Trophoblast cell (in vitro differentiated cells and primary cell): ENCODE data around the gene ENTR1.

Source experiments
- DNase-seq, 2 donors: peaks; one replicate each; pipeline ENCODE4 v3.0.0-alpha.2; 2016
- H2AFZ ChIP-seq: 2 replicates; pipeline ENCODE4 v1.6.1; 2013; ENCODE audit warnings: low read length, moderate library complexity, mild to moderate bottlenecking; ENCODE audit not compliant: insufficient read depth, poor library complexity
- H2AK5ac ChIP-seq: 2 replicates; pipeline ENCODE4 v1.6.1; 2013; ENCODE audit warnings: mild to moderate bottlenecking, low read length
- H2BK120ac ChIP-seq: 2 replicates; pipeline ENCODE4 v1.6.1; 2013; ENCODE audit warnings: low read length, mild to moderate bottlenecking, moderate library complexity; ENCODE audit not compliant: insufficient read depth, poor library complexity
- H2BK12ac ChIP-seq: 2 replicates; pipeline ENCODE4 v1.6.1; 2013; ENCODE audit warnings: mild to moderate bottlenecking, low read length, moderate library complexity
- H2BK5ac ChIP-seq: 2 replicates; pipeline ENCODE4 v1.6.1; 2013; ENCODE audit warnings: low read length, low read depth, moderate library complexity, mild to moderate bottlenecking; ENCODE audit not compliant: poor library complexity
- H3K14ac ChIP-seq: 2 replicates; pipeline ENCODE4 v1.6.1; 2013; ENCODE audit warnings: mild to moderate bottlenecking, low read length
- H3K18ac ChIP-seq: 2 replicates; pipeline ENCODE4 v1.6.1; 2013; ENCODE audit warnings: mild to moderate bottlenecking, low read length
- H3K23ac ChIP-seq: 2 replicates; pipeline ENCODE4 v1.6.1; 2013; ENCODE audit warnings: low read length
- H3K27ac ChIP-seq: 2 replicates; pipeline ENCODE4 v1.5.1; 2013; ENCODE audit warnings: low read depth, mild to moderate bottlenecking, inconsistent platforms, low read length, moderate library complexity
- H3K27me3 ChIP-seq: 2 replicates; pipeline ENCODE4 v1.6.1; 2013; ENCODE audit warnings: inconsistent platforms, mild to moderate bottlenecking, low read length, moderate library complexity; ENCODE audit not compliant: insufficient read depth
- H3K36me3 ChIP-seq, 2 experiments: 1 replicate in 1 of 2; 2 replicates in 1 of 2; pipeline ENCODE4 v1.6.1; 2013; ENCODE audit warnings: low read length in 2 of 2, mild to moderate bottlenecking in 2 of 2, moderate library complexity in 1 of 2; ENCODE audit not compliant: insufficient read depth in 2 of 2, control insufficient read depth in 1 of 2
- H3K4ac ChIP-seq: 2 replicates; pipeline ENCODE4 v1.6.1; 2013; ENCODE audit warnings: low read depth, mild to moderate bottlenecking, low read length, moderate library complexity
- H3K4me1 ChIP-seq, 2 experiments: 1 replicate in 1 of 2; 2 replicates in 1 of 2; pipeline ENCODE4 v1.6.1; 2013; ENCODE audit warnings: low read length in 2 of 2, mild to moderate bottlenecking in 2 of 2, moderate library complexity in 1 of 2; ENCODE audit not compliant: insufficient read depth in 2 of 2, control insufficient read depth in 1 of 2
- H3K4me2 ChIP-seq: 2 replicates; pipeline ENCODE4 v1.6.1; 2013; ENCODE audit warnings: inconsistent platforms, mild to moderate bottlenecking, low read length, moderate library complexity
- H3K4me3 ChIP-seq: 2 replicates; pipeline ENCODE4 v1.5.1; 2013; ENCODE audit warnings: mild to moderate bottlenecking, low read depth, low read length, inconsistent platforms
- H3K79me1 ChIP-seq: one replicate; pipeline ENCODE4 v1.6.1; 2013; ENCODE audit warnings: low read length
- H3K79me2 ChIP-seq: 2 replicates; pipeline ENCODE4 v1.6.1; 2013; ENCODE audit warnings: low read length, mild to moderate bottlenecking; ENCODE audit not compliant: control insufficient read depth, insufficient read depth, poor library complexity
- H3K9ac ChIP-seq: 2 replicates; pipeline ENCODE4 v1.6.1; 2013; ENCODE audit warnings: mild to moderate bottlenecking, low read length
- H3K9me3 ChIP-seq: 2 replicates; pipeline ENCODE4 v1.6.1; 2013; ENCODE audit warnings: low read depth, mild to moderate bottlenecking, control low read depth, inconsistent platforms, low read length; ENCODE audit not compliant: insufficient read depth
- H4K12ac ChIP-seq: 2 replicates; pipeline ENCODE4 v1.6.1; 2013; ENCODE audit warnings: low read depth, mild to moderate bottlenecking, low read length, moderate library complexity
- H4K8ac ChIP-seq: 2 replicates; pipeline ENCODE4 v1.6.1; 2013; ENCODE audit warnings: low read depth, mild to moderate bottlenecking, low read length, moderate library complexity
- H4K91ac ChIP-seq: one replicate; pipeline ENCODE4 v1.6.1; 2013; ENCODE audit warnings: low read depth, mild to moderate bottlenecking, low read length, moderate library complexity
- WGBS: extraction: QIAGEN DNeasy Blood & Tissue Kit; methylation state at CpG from one replicate; pipeline ENCODE4 v1.1.7; 2013; ENCODE audit warnings: missing lambda C conversion rate; ENCODE audit not compliant: insufficient read length, insufficient coverage; ENCODE audit errors: extremely low coverage; 5-methylcytosine and 5-hydroxymethylcytosine counted together

ENTR1 gene

GRCh38 chr9:136379891-136380290 is 30.5 kb downstream of the ENTR1 start:
- Histone ChIP-seq H3K79me2 (no peaks in the 10 kb centered on the region), H2AFZ (no peak overlapping the region), H3K4me3 (no peak overlapping the region), H2AK5ac (no peak overlapping the region), H3K14ac (no peak overlapping the region), H2BK12ac (no peak overlapping the region), H3K27me3 (no peaks in the 10 kb centered on the region), H3K27ac (no peak overlapping the region), H4K91ac (no peak overlapping the region), H3K36me3 (peaks cover 87 to 89% of the 10 kb centered on the region in 2 experiments), H3K79me1 (no peaks in the 10 kb centered on the region), H3K4me1 (peaks cover 0 to 7% of the 10 kb centered on the region in 2 experiments), H3K9me3 (no peaks in the 10 kb centered on the region), H3K9ac (no peak overlapping the region), H3K4me2 (no peak overlapping the region), H2BK5ac (no peak overlapping the region), H3K18ac (no peak overlapping the region), H2BK120ac (no peak overlapping the region), H3K4ac (no peak overlapping the region), H4K8ac (no peak overlapping the region), H3K23ac (no peak overlapping the region), H4K12ac (no peak overlapping the region)
- no CpG with 5 or more reads among the region's 11 CpGs for WGBS
- DNase-seq, result no peak

- Histone ChIP-seq H2AFZ (no peak overlapping the region), H3K79me1 (no peaks in the 10 kb centered on the region), H3K23ac (no peak overlapping the region), H4K91ac (no peak overlapping the region), H3K9ac (no peak overlapping the region), H2BK5ac (no peak overlapping the region), H3K14ac (no peak overlapping the region), H4K8ac (no peak overlapping the region), H2BK120ac (no peak overlapping the region), H3K4ac (no peak overlapping the region), H3K18ac (no peak overlapping the region), H3K27ac (no peak overlapping the region), H3K36me3 (peaks cover 87 to 90% of the 10 kb centered on the region in 2 experiments), H3K79me2 (no peaks in the 10 kb centered on the region), H3K4me1 (peaks cover 0 to 11% of the 10 kb centered on the region in 2 experiments), H4K12ac (no peak overlapping the region), H2BK12ac (no peak overlapping the region), H3K27me3 (no peaks in the 10 kb centered on the region), H2AK5ac (no peak overlapping the region), H3K4me3 (no peak overlapping the region), H3K9me3 (no peaks in the 10 kb centered on the region), H3K4me2 (no peak overlapping the region)
- no CpG with 5 or more reads among the region's 11 CpGs for WGBS
- no peak for DNase-seq
Observed at GRCh38 chr9:136379401-136379800, 31.0 kb downstream of the ENTR1 start.

GRCh38 chr9:136379003-136379287 is 31.5 kb downstream of the ENTR1 start:
- Histone ChIP-seq H3K79me2 (no peaks in the 10 kb centered on the region), H3K4me3 (no peak overlapping the region), H2BK12ac (no peak overlapping the region), H2AK5ac (no peak overlapping the region), H3K4me2 (no peak overlapping the region), H3K4ac (no peak overlapping the region), H3K9ac (no peak overlapping the region), H3K36me3 (peaks cover 82 to 85% of the 10 kb centered on the region in 2 experiments), H3K14ac (no peak overlapping the region), H3K23ac (no peak overlapping the region), H4K8ac (no peak overlapping the region), H3K9me3 (no peaks in the 10 kb centered on the region), H3K4me1 (peaks cover 2 to 15% of the 10 kb centered on the region in 2 experiments), H3K27me3 (no peaks in the 10 kb centered on the region), H4K12ac (no peak overlapping the region), H3K79me1 (no peaks in the 10 kb centered on the region), H4K91ac (no peak overlapping the region), H3K18ac (no peak overlapping the region), H2BK5ac (no peak overlapping the region), H3K27ac (no peak overlapping the region), H2BK120ac (no peak overlapping the region), H2AFZ (no peak overlapping the region)
- no peak for DNase-seq
- no CpG with 5 or more reads among the region's 18 CpGs for WGBS

DNA sequence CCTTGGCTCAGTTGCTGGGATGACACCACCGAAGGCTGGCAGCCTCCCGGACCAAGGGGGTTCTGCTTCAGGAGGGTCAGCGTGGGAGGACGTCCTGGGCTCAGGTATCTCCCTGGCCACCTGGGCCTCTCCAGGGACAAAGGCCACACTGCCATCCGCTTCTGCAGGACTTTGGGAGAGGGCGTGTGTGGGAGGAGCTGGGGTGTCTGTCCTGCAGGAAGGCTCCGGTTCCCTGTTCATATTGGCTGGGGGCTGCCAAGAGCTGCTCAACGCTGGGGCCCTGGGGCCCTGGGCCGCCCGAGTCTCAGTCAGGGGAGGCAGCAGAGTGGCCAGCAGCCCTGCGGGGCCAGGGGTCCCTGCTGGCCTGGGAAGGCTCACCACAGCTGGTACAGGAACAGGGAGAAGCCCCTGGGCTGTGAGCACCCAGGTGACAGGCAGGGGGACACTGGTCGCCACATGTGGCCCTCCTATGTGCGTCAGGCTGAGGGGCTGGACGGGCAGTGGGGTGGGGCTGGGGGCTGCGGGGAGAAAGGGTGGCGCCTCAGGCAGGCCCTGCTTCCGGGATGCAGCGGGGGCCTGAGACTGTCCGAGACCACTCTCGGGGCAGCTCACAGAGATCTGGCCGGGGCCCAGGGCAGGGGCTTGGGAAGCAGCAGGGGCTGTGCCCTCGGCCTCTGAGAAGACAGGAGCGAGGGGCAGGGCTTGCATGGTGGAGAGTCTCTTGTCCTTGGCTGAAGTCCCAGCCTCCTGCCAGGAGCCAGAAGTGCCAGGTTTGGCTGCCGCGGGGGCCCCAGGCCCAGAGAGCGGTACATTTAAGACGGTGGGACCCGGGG is 32.0 kb downstream of the ENTR1 start:
- no peak overlapping the region for H2BK5ac ChIP-seq
- H2AK5ac ChIP-seq, result no peak overlapping the region
- DNase-seq, result no peak
- WGBS, result no CpG with 5 or more reads among the region's 28 CpGs
- no peak overlapping the region for H3K14ac ChIP-seq
- H3K9ac ChIP-seq, result no peak overlapping the region
- no peak overlapping the region for H4K12ac ChIP-seq
- no peak overlapping the region for H3K23ac ChIP-seq
- H4K91ac ChIP-seq, result no peak overlapping the region
- H3K79me1 ChIP-seq, result peaks cover under 1% of the 10 kb centered on the region
- no peak overlapping the region for H3K4me3 ChIP-seq
- peaks cover 8 to 21% of the 10 kb centered on the region in 2 experiments for H3K4me1 ChIP-seq
- no peak overlapping the region for H3K4me2 ChIP-seq
- H2BK12ac ChIP-seq, result no peak overlapping the region
- peaks cover 77 to 80% of the 10 kb centered on the region in 2 experiments for H3K36me3 ChIP-seq
- H3K4ac ChIP-seq, result no peak overlapping the region
- no peak overlapping the region for H2AFZ ChIP-seq
- no peak overlapping the region for H4K8ac ChIP-seq
- H3K79me2 ChIP-seq, result no peaks in the 10 kb centered on the region
- no peaks in the 10 kb centered on the region for H3K9me3 ChIP-seq
- no peak overlapping the region for H3K18ac ChIP-seq
- no peaks in the 10 kb centered on the region for H3K27me3 ChIP-seq
- H3K27ac ChIP-seq, result no peak overlapping the region
- H2BK120ac ChIP-seq, result no peak overlapping the region
